GM23248 (cell line): ENCODE results near the gene COL21A1.

Experiments
- EZH2 ChIP-seq: fragments of 200-600 bp; sonication (generic); IDR thresholded peaks from 2 replicates; pipeline ENCODE4 v1.6.1; 2018; ENCODE audit warnings: antibody characterized with exemption, mild to moderate bottlenecking; ENCODE audit not compliant: insufficient read depth, poor library complexity, severe bottlenecking
- EZH2phosphoT487 ChIP-seq: fragments of 200-600 bp; sonication (generic); IDR thresholded peaks from 2 replicates; pipeline ENCODE4 v1.6.1; 2018; ENCODE audit warnings: antibody characterized with exemption, moderate library complexity, mild to moderate bottlenecking, low read depth; ENCODE audit not compliant: insufficient read depth

GRCh38 chr6:56115715-56116114 is 131.7 kb downstream of the COL21A1 start:
- TF ChIP-seq EZH2phosphoT487 (no peak), EZH2 (no peak)
